ENCODE measurements around the gene DUOXA1. TPM values are rescaled to one million over a fixed set of nuclear protein-coding genes. Genes with fewer than 3 reads are reported as not detected.
"Not testable (repeated sequence)": the region's sequence is repeated elsewhere in the genome, so short reads cannot be mapped to it uniquely, and the experiment has no call there.

Gene DUOXA1
- total and polyA plus RNA-seq, 5 donors from 2014 or later, result not detected

DNA sequence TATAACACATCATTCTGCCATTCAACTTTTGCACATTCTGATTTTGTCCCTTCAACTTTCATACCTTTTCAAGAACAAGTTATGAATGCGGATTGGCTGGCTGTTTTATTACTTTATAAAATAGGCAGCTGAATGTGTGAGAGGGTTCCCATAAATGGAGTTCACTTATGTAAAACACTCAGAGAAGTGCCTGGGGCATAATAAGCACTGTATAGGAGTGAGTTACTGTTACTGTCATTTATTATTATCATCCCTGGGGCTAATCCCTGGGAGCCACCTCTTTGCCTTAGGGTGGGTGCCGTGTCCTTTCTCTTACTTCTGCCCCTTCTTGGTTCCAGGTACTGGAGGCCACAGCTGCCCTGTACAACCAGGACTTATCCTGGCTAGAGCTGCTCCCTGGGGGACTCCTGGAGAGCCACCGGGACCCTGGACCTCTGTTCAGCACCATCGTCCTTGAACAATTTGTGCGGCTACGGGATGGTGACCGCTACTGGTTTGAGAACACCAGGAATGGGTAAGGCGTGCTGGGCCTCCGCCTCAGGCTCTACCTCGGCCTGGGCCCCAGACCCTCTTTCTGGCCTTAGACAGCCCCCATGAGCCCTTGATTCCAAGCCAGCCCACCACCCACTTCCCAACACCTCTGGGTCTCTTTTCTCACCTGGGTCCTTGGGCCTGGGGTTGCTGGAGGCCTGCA is 11.0 kb upstream of the DUOXA1 start:
- H3K27me3 Mint-ChIP-seq, result peaks cover 11% of the 10 kb centered on the region
- no peaks in the 10 kb centered on the region for H3K9me3 Mint-ChIP-seq
- no peak overlapping the region for H3K27ac Mint-ChIP-seq
- H3K4me1 ChIP-seq (ENCODE audit: control insufficient read depth, insufficient read depth, low read length, poor library complexity, severe bottlenecking), result peaks cover 6% of the 10 kb centered on the region
- H3K4me1 Mint-ChIP-seq, result peaks cover 0 to 8% (median 4%) of the 10 kb centered on the region in 4 donors
- H3K27ac ChIP-seq (ENCODE audit: insufficient read depth, low read length, poor library complexity, severe bottlenecking), result no peak overlapping the region
- H3K4me3 ChIP-seq (ENCODE audit: low read depth, low read length), result no peak overlapping the region
- ATAC-seq (ENCODE audit: low read depth in 2 of 2), result no peak
- DNase-seq, result no peak
- no peaks in the 10 kb centered on the region for H3K36me3 Mint-ChIP-seq
- no peak overlapping the region for H3K4me3 Mint-ChIP-seq
- H3K36me3 ChIP-seq (ENCODE audit: control insufficient read depth, insufficient read depth, low read length), result no peaks in the 10 kb centered on the region
- H3K27me3 ChIP-seq (ENCODE audit: control insufficient read depth, insufficient read depth, low read length), result no peaks in the 10 kb centered on the region
- H3K9me3 ChIP-seq (ENCODE audit: control insufficient read depth in 2 of 2, low read length in 2 of 2), result no peaks in the 10 kb centered on the region

DNA sequence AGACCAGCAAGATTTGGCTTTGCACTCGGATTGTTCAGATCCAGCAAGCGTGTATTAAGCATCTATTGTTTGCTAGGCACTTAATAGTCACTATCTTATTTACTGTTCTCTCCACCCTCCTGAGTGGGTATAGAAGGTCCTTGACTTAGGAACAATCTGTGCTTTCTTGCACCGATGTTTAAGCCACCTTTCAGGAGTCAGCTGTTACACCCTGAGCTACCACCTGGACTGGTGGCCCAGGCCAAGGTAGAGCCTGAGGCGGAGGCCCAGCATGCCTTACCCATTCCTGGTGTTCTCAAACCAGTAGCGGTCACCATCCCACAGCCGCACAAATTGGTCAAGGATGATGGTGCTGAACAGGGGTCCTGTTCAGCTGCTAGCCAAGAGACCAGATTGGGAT is 10.1 kb upstream of the DUOXA1 start:
- Mint-ChIP-seq H3K27me3 (peaks cover 15% of the 10 kb centered on the region), H3K36me3 (no peaks in the 10 kb centered on the region), H3K27ac (no peak overlapping the region), H3K9me3 (peaks cover 0 to 2% (median 0%) of the 10 kb centered on the region in 7 donors), H3K4me3 (no peak overlapping the region), H3K4me1 (peaks cover 0 to 10% (median 4%) of the 10 kb centered on the region in 4 donors)
- H3K27ac ChIP-seq (ENCODE audit: insufficient read depth, low read length, poor library complexity, severe bottlenecking), result no peak overlapping the region
- H3K36me3 ChIP-seq (ENCODE audit: control insufficient read depth, insufficient read depth, low read length), result no peaks in the 10 kb centered on the region
- no peak overlapping the region for H3K4me3 ChIP-seq (ENCODE audit: low read depth, low read length)
- H3K27me3 ChIP-seq (ENCODE audit: control insufficient read depth, insufficient read depth, low read length), result peaks cover 1% of the 10 kb centered on the region
- peaks cover 10% of the 10 kb centered on the region for H3K4me1 ChIP-seq (ENCODE audit: control insufficient read depth, insufficient read depth, low read length, poor library complexity, severe bottlenecking)
- no peaks in the 10 kb centered on the region for H3K9me3 ChIP-seq (ENCODE audit: control insufficient read depth in 2 of 2, low read length in 2 of 2)
- no peak for DNase-seq
- no peak for ATAC-seq (ENCODE audit: low read depth in 2 of 2)

- H3K27ac ChIP-seq (ENCODE audit: insufficient read depth, low read length, poor library complexity, severe bottlenecking), result no peak overlapping the region
- Mint-ChIP-seq H3K27me3 (peaks cover 22% of the 10 kb centered on the region), H3K36me3 (no peaks in the 10 kb centered on the region), H3K4me1 (peaks cover 0 to 17% (median 5%) of the 10 kb centered on the region in 4 donors), H3K27ac (no peak overlapping the region), H3K9me3 (peaks cover 0 to 2% (median 0%) of the 10 kb centered on the region in 7 donors), H3K4me3 (no peak overlapping the region)
- DNase-seq (no peak), ATAC-seq (ENCODE audit: low read depth in 2 of 2) (no peak)
- H3K4me1 ChIP-seq (ENCODE audit: control insufficient read depth, insufficient read depth, low read length, poor library complexity, severe bottlenecking), result peaks cover 11% of the 10 kb centered on the region
- no peaks in the 10 kb centered on the region for H3K36me3 ChIP-seq (ENCODE audit: control insufficient read depth, insufficient read depth, low read length)
- no peak overlapping the region for H3K4me3 ChIP-seq (ENCODE audit: low read depth, low read length)
- peaks cover 7% of the 10 kb centered on the region for H3K27me3 ChIP-seq (ENCODE audit: control insufficient read depth, insufficient read depth, low read length)
- no peaks in the 10 kb centered on the region for H3K9me3 ChIP-seq (ENCODE audit: control insufficient read depth in 2 of 2, low read length in 2 of 2)
Measured at GRCh38 chr15:45138814-45139765, 9.4 kb upstream of the DUOXA1 start.

GRCh38 chr15:45137703-45138102 is 8.0 kb upstream of the DUOXA1 start:
- Histone ChIP-seq H3K27me3 (ENCODE audit: control insufficient read depth, insufficient read depth, low read length) (peaks cover 12% of the 10 kb centered on the region), H3K4me1 (ENCODE audit: control insufficient read depth, insufficient read depth, low read length, poor library complexity, severe bottlenecking) (peaks cover 11% of the 10 kb centered on the region), H3K4me3 (ENCODE audit: low read depth, low read length) (no peak overlapping the region), H3K27ac (ENCODE audit: insufficient read depth, low read length, poor library complexity, severe bottlenecking) (no peak overlapping the region), H3K9me3 (ENCODE audit: control insufficient read depth in 2 of 2, low read length in 2 of 2) (no peaks in the 10 kb centered on the region), H3K36me3 (ENCODE audit: control insufficient read depth, insufficient read depth, low read length) (no peaks in the 10 kb centered on the region)
- DNase-seq, result no peak
- Mint-ChIP-seq H3K36me3 (no peaks in the 10 kb centered on the region), H3K27me3 (peaks cover 36% of the 10 kb centered on the region), H3K27ac (no peak overlapping the region), H3K4me3 (no peak overlapping the region), H3K9me3 (peaks cover 0 to 2% (median 0%) of the 10 kb centered on the region in 7 donors), H3K4me1 (peaks cover 0 to 17% (median 5%) of the 10 kb centered on the region in 4 donors)
- no peak for ATAC-seq (ENCODE audit: low read depth in 2 of 2)

- H3K9me3 ChIP-seq (ENCODE audit: control insufficient read depth in 2 of 2, low read length in 2 of 2), result no peaks in the 10 kb centered on the region
- peaks cover 11% of the 10 kb centered on the region for H3K4me1 ChIP-seq (ENCODE audit: control insufficient read depth, insufficient read depth, low read length, poor library complexity, severe bottlenecking)
- H3K27ac ChIP-seq (ENCODE audit: insufficient read depth, low read length, poor library complexity, severe bottlenecking), result no peak overlapping the region
- ATAC-seq (ENCODE audit: low read depth in 2 of 2), result no peak
- H3K4me1 Mint-ChIP-seq, result peaks cover 0 to 17% (median 5%) of the 10 kb centered on the region in 4 donors
- no peak for DNase-seq
- peaks cover 47% of the 10 kb centered on the region for H3K27me3 Mint-ChIP-seq
- H3K27ac Mint-ChIP-seq, result no peak overlapping the region
- no peak overlapping the region for H3K4me3 ChIP-seq (ENCODE audit: low read depth, low read length)
- H3K27me3 ChIP-seq (ENCODE audit: control insufficient read depth, insufficient read depth, low read length), result peaks cover 21% of the 10 kb centered on the region
- no peaks in the 10 kb centered on the region for H3K36me3 ChIP-seq (ENCODE audit: control insufficient read depth, insufficient read depth, low read length)
- H3K9me3 Mint-ChIP-seq, result peaks cover 0 to 2% (median 0%) of the 10 kb centered on the region in 7 donors
- H3K4me3 Mint-ChIP-seq, result peak overlapping the region in 3 of 4 donors; percentile 39 to 79 (median 69)
- no peaks in the 10 kb centered on the region for H3K36me3 Mint-ChIP-seq
Measured at GRCh38 chr15:45136378-45136764, 6.7 kb upstream of the DUOXA1 start.

DNA sequence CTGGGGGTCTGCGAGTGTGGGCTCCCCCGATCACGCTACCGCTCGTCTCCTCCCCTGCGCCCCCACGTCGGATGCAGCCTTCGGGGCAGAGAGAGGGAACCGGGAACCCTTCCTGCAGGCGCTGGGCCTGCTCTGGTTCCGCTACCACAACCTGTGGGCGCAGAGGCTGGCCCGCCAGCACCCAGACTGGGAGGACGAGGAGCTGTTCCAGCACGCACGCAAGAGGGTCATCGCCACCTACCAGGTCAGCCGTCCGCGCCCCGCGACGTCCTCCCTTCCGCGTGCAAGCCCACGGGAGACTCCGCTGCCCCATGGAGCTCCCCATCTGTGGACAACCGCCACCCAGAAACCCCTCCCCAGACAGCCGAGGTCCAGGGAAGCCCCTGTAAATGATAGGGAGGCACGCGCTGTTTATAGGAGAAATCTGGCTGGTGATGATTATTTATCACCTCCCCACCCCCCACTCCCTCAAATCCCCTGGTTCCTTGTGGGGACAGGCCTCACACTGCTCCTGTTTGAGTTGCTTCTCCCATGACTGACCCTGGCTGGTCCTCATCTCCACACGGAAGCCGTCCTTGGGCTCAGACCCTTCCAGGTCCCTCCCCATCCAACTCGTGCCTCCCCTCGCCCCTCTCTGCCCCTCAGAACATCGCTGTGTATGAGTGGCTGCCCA is 6.2 kb upstream of the DUOXA1 start:
- ATAC-seq (ENCODE audit: low read depth in 2 of 2); H3K9me3 Mint-ChIP-seq; DNase-seq; H3K27ac Mint-ChIP-seq; H3K36me3 ChIP-seq (ENCODE audit: control insufficient read depth, insufficient read depth, low read length); H3K9me3 ChIP-seq (ENCODE audit: control insufficient read depth in 2 of 2, low read length in 2 of 2); H3K4me3 ChIP-seq (ENCODE audit: low read depth, low read length); H3K36me3 Mint-ChIP-seq; H3K27ac ChIP-seq (ENCODE audit: insufficient read depth, low read length, poor library complexity, severe bottlenecking): not testable (repeated sequence)
- Histone ChIP-seq H3K27me3 (ENCODE audit: control insufficient read depth, insufficient read depth, low read length) (peaks cover 23% of the 10 kb centered on the region), H3K4me1 (ENCODE audit: control insufficient read depth, insufficient read depth, low read length, poor library complexity, severe bottlenecking) (peaks cover 11% of the 10 kb centered on the region)
- H3K4me1 Mint-ChIP-seq, result peaks cover 0 to 17% (median 5%) of the 10 kb centered on the region in 4 donors
- peaks cover 47% of the 10 kb centered on the region for H3K27me3 Mint-ChIP-seq
- H3K4me3 Mint-ChIP-seq, result peak overlapping the region in 2 of 4 donors; percentile 39 to 69
